Skeletal muscle satellite cell (primary cell): ENCODE data around the gene DUS3L.
"Not testable (repeated sequence)": the region's sequence is repeated elsewhere in the genome, so short reads cannot be mapped to it uniquely, and the experiment has no call there.

Experiments used
- H3K27me3 ChIP-seq: 2 replicates; pipeline ENCODE4 v1.7.0; 2013; ENCODE audit warnings: low read length; ENCODE audit not compliant: control insufficient read depth, insufficient read depth
- H3K36me3 ChIP-seq: 2 replicates; pipeline ENCODE4 v1.7.0; 2013; ENCODE audit warnings: mild to moderate bottlenecking, control low read depth, low read length; ENCODE audit not compliant: insufficient read depth
- H3K4me1 ChIP-seq: 2 replicates; pipeline ENCODE4 v1.7.0; 2013; ENCODE audit warnings: low read length; ENCODE audit not compliant: control insufficient read depth, insufficient read depth
- H3K4me2 ChIP-seq: 2 replicates; pipeline ENCODE4 v1.7.0; 2013; ENCODE audit warnings: mild to moderate bottlenecking, low read length
- H3K4me3 ChIP-seq: 2 replicates; pipeline ENCODE4 v1.7.0; 2013; ENCODE audit warnings: low read length
- H3K9ac ChIP-seq: 2 replicates; pipeline ENCODE4 v1.7.0; 2013; ENCODE audit warnings: mild to moderate bottlenecking, low read depth, low read length, moderate library complexity
- H3K9me3 ChIP-seq: replicated peaks from 2 replicates; pipeline ENCODE4 v1.7.0; 2013; ENCODE audit warnings: mild to moderate bottlenecking, control low read depth, low read length

DUS3L gene

GRCh38 chr19:5775668-5776309 is 15.2 kb downstream of the DUS3L start:
- no peaks in the 10 kb centered on the region for H3K27me3 ChIP-seq
- no peaks in the 10 kb centered on the region for H3K4me1 ChIP-seq

GRCh38 chr19:5774921-5775320 is 16.0 kb downstream of the DUS3L start:
- Histone ChIP-seq H3K9ac (no peak overlapping the region), H3K4me2 (no peak overlapping the region), H3K36me3 (no peaks in the 10 kb centered on the region), H3K4me1 (no peaks in the 10 kb centered on the region), H3K9me3 (no peaks in the 10 kb centered on the region), H3K27me3 (no peaks in the 10 kb centered on the region), H3K4me3 (no peak overlapping the region)

More at GRCh38 chr19:5775668-5776309, 15.2 kb downstream of the DUS3L start:
- no peak overlapping the region for H3K4me2 ChIP-seq
- no peak overlapping the region for H3K9ac ChIP-seq
- H3K36me3 ChIP-seq = no peaks in the 10 kb centered on the region
- H3K9me3 ChIP-seq = no peaks in the 10 kb centered on the region
- no peak overlapping the region for H3K4me3 ChIP-seq

- no peak overlapping the region for H3K9ac ChIP-seq
- H3K4me1 ChIP-seq = no peaks in the 10 kb centered on the region
- H3K36me3 ChIP-seq = no peaks in the 10 kb centered on the region
- H3K4me2 ChIP-seq = no peak overlapping the region
- no peaks in the 10 kb centered on the region for H3K27me3 ChIP-seq
- H3K9me3 ChIP-seq = no peaks in the 10 kb centered on the region
- no peak overlapping the region for H3K4me3 ChIP-seq
These were observed 17.7 kb downstream of the DUS3L start for GRCh38 chr19:5773276-5773675.

- no peaks in the 10 kb centered on the region for H3K4me1 ChIP-seq
- H3K4me3 ChIP-seq = no peak overlapping the region
- H3K36me3 ChIP-seq = no peaks in the 10 kb centered on the region
- no peaks in the 10 kb centered on the region for H3K27me3 ChIP-seq
- no peak overlapping the region for H3K9ac ChIP-seq
- H3K4me2 ChIP-seq = no peak overlapping the region
- no peaks in the 10 kb centered on the region for H3K9me3 ChIP-seq
These were observed 18.5 kb downstream of the DUS3L start for GRCh38 chr19:5772416-5772815.

GRCh38 chr19:5767949-5768348 is 23.0 kb downstream of the DUS3L start:
- Histone ChIP-seq H3K36me3 (no peaks in the 10 kb centered on the region), H3K4me3 (no peak overlapping the region), H3K4me1 (no peaks in the 10 kb centered on the region), H3K9me3 (no peaks in the 10 kb centered on the region), H3K27me3 (no peaks in the 10 kb centered on the region), H3K4me2 (no peak overlapping the region), H3K9ac (no peak overlapping the region)

- Histone ChIP-seq H3K36me3 (no peaks in the 10 kb centered on the region), H3K9me3 (no peaks in the 10 kb centered on the region), H3K4me1 (no peaks in the 10 kb centered on the region), H3K9ac (no peak overlapping the region), H3K27me3 (no peaks in the 10 kb centered on the region), H3K4me3 (no peak overlapping the region), H3K4me2 (no peak overlapping the region)
These were observed 25.7 kb downstream of the DUS3L start for GRCh38 chr19:5765220-5765619.

- Histone ChIP-seq H3K4me3 (no peak overlapping the region), H3K27me3 (no peaks in the 10 kb centered on the region)
These were observed 28.2 kb downstream of the DUS3L start for GRCh38 chr19:5762608-5763217.

GRCh38 chr19:5753743-5754142 is 37.2 kb downstream of the DUS3L start:
- H3K9me3 ChIP-seq = no peaks in the 10 kb centered on the region
- H3K36me3 ChIP-seq = no peaks in the 10 kb centered on the region
- H3K27me3 ChIP-seq = peaks cover 5% of the 10 kb centered on the region
- no peaks in the 10 kb centered on the region for H3K4me1 ChIP-seq
- no peak overlapping the region for H3K4me2 ChIP-seq
- H3K9ac ChIP-seq = no peak overlapping the region
- H3K4me3 ChIP-seq = no peak overlapping the region

More at GRCh38 chr19:5762608-5763217, 28.2 kb downstream of the DUS3L start:
- Histone ChIP-seq H3K36me3 (no peaks in the 10 kb centered on the region), H3K4me1 (no peaks in the 10 kb centered on the region), H3K4me2 (no peak overlapping the region), H3K9me3 (no peaks in the 10 kb centered on the region), H3K9ac (no peak overlapping the region)

- no peak overlapping the region for H3K4me3 ChIP-seq
- H3K36me3 ChIP-seq = no peaks in the 10 kb centered on the region
- H3K27me3 ChIP-seq = peaks cover 8% of the 10 kb centered on the region
- no peak overlapping the region for H3K4me2 ChIP-seq
- no peaks in the 10 kb centered on the region for H3K4me1 ChIP-seq
- no peak overlapping the region for H3K9ac ChIP-seq
- H3K9me3 ChIP-seq = no peaks in the 10 kb centered on the region
These were observed 39.3 kb downstream of the DUS3L start for GRCh38 chr19:5751709-5752108.

- no peaks in the 10 kb centered on the region for H3K4me1 ChIP-seq
- no peak overlapping the region for H3K9ac ChIP-seq
- H3K4me2 ChIP-seq = no peak overlapping the region
- no peaks in the 10 kb centered on the region for H3K36me3 ChIP-seq
- peaks cover 13% of the 10 kb centered on the region for H3K27me3 ChIP-seq
- no peak overlapping the region for H3K4me3 ChIP-seq
- H3K9me3 ChIP-seq = no peaks in the 10 kb centered on the region
These were observed 41.5 kb downstream of the DUS3L start for GRCh38 chr19:5749505-5749904.

GRCh38 chr19:5748920-5749319 is 42.0 kb downstream of the DUS3L start:
- H3K9me3 ChIP-seq, H3K9ac ChIP-seq, H3K4me1 ChIP-seq, H3K36me3 ChIP-seq, H3K4me2 ChIP-seq, H3K4me3 ChIP-seq: not testable (repeated sequence)
- H3K27me3 ChIP-seq = peaks cover 10% of the 10 kb centered on the region

- H3K4me1 ChIP-seq, H3K36me3 ChIP-seq, H3K4me2 ChIP-seq, H3K27me3 ChIP-seq, H3K9me3 ChIP-seq, H3K9ac ChIP-seq, H3K4me3 ChIP-seq: not testable (repeated sequence)
These were observed 46.0 kb downstream of the DUS3L start for GRCh38 chr19:5744999-5745398.
